SK-N-SH treated with all-trans-retinoic acid at 6 μM for 48 hours (cell line): Measurements from ENCODE around the gene MLXIP.

Experiments used
- ARNTL ChIP-seq: fragments of 450-650 bp; formaldehyde crosslinking; IDR thresholded peaks from 2 replicates; pipeline ENCODE4 v1.5.0; 2020; ENCODE audit warnings: low read depth, mild to moderate bottlenecking, moderate library complexity, borderline replicate concordance
- BACH2 ChIP-seq: fragments of 250-450 bp; sonication (Bioruptor Pico); IDR thresholded peaks from 2 replicates; pipeline ENCODE4 v1.9.0; 2021; ENCODE audit warnings: mild to moderate bottlenecking, borderline replicate concordance
- GLIS3 ChIP-seq: fragments of 250-450 bp; sonication (Bioruptor Pico); IDR thresholded peaks from 2 replicates; pipeline ENCODE4 v1.5.0; 2020; ENCODE audit warnings: mild to moderate bottlenecking, moderate library complexity
- OSR1 ChIP-seq: fragments of 250-450 bp; sonication (Bioruptor Pico); IDR thresholded peaks from 2 replicates; pipeline ENCODE4 v1.8.0; 2022; ENCODE audit warnings: moderate library complexity, mild to moderate bottlenecking, inconsistent platforms
- RARB ChIP-seq: fragments of 250-450 bp; sonication (Bioruptor Pico); IDR thresholded peaks from 2 replicates; pipeline ENCODE4 v1.8.0; 2021; ENCODE audit warnings: mild to moderate bottlenecking, moderate library complexity
- ZFP30 ChIP-seq: fragments of 450-650 bp; formaldehyde crosslinking; IDR thresholded peaks from 2 replicates; pipeline ENCODE4 v1.5.0; 2022; ENCODE audit warnings: mild to moderate bottlenecking, moderate library complexity
- ZNF565 ChIP-seq: fragments of 450-650 bp; formaldehyde crosslinking; conservative IDR thresholded peaks from 2 replicates; pipeline ENCODE4 v1.5.0; 2020; ENCODE audit warnings: low read depth, mild to moderate bottlenecking, moderate library complexity
- ZNF70 ChIP-seq: fragments of 450-650 bp; formaldehyde crosslinking; IDR thresholded peaks from 2 replicates; pipeline ENCODE4 v1.5.0; 2020; ENCODE audit warnings: mild to moderate bottlenecking, moderate library complexity
- ZNF8 ChIP-seq: fragments of 450-650 bp; formaldehyde crosslinking; IDR thresholded peaks from 2 replicates; pipeline ENCODE4 v1.5.0; 2020; ENCODE audit warnings: mild to moderate bottlenecking, moderate library complexity
- TF ChIP-seq, protein P1 (sequence below): fragments of 250-450 bp; sonication (Bioruptor Pico); IDR thresholded peaks from 2 replicates; pipeline ENCODE4 v1.8.0; 2020; ENCODE audit warnings: mild to moderate bottlenecking, moderate library complexity, borderline replicate concordance
- TF ChIP-seq, protein P2 (sequence below): fragments of 250-450 bp; sonication (Bioruptor Pico); IDR thresholded peaks from 2 replicates; pipeline ENCODE4 v1.5.1; 2020; ENCODE audit warnings: low read depth, mild to moderate bottlenecking, moderate library complexity

DNA sequence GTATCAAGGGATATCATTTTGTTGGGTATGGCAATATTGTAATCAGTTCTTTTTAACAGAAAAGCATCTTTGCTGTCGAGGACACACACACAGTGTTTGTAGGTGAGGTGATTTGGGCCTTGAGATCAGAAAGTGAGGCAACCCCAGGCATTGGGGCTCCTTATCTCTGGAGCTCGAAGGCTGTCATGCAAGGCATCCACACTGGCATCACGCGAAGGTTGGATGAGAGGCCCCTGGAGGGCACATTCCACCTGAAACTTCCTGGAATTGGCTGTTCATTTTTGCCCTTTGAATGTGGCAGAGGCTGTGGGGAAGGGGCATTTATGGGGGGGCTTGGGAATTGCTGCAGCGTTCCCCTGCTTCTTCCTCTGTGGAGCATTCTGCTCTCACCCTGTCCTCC is 49.9 kb downstream of the MLXIP start:
- TF ChIP-seq ZNF565 (CRISPR knock-in tag) (no peak), ZFP30 (CRISPR knock-in tag) (no peak), ZNF70 (CRISPR knock-in tag) (no peak), OSR1 (no peak), RARB (no peak), ARNTL (CRISPR knock-in tag) (no peak), GLIS3 (no peak), BACH2 (CRISPR knock-in tag) (no peak), ZNF8 (CRISPR knock-in tag) (no peak)
- TF ChIP-seq, protein P1, sequence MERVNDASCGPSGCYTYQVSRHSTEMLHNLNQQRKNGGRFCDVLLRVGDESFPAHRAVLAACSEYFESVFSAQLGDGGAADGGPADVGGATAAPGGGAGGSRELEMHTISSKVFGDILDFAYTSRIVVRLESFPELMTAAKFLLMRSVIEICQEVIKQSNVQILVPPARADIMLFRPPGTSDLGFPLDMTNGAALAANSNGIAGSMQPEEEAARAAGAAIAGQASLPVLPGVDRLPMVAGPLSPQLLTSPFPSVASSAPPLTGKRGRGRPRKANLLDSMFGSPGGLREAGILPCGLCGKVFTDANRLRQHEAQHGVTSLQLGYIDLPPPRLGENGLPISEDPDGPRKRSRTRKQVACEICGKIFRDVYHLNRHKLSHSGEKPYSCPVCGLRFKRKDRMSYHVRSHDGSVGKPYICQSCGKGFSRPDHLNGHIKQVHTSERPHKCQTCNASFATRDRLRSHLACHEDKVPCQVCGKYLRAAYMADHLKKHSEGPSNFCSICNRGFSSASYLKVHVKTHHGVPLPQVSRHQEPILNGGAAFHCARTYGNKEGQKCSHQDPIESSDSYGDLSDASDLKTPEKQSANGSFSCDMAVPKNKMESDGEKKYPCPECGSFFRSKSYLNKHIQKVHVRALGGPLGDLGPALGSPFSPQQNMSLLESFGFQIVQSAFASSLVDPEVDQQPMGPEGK, result no peak
- TF ChIP-seq, protein P2, sequence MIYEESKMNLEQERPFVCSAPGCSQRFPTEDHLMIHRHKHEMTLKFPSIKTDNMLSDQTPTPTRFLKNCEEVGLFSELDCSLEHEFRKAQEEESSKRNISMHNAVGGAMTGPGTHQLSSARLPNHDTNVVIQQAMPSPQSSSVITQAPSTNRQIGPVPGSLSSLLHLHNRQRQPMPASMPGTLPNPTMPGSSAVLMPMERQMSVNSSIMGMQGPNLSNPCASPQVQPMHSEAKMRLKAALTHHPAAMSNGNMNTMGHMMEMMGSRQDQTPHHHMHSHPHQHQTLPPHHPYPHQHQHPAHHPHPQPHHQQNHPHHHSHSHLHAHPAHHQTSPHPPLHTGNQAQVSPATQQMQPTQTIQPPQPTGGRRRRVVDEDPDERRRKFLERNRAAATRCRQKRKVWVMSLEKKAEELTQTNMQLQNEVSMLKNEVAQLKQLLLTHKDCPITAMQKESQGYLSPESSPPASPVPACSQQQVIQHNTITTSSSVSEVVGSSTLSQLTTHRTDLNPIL (CRISPR knock-in tag), result no peak
